HCT116 (cell line): ENCODE measurements around the gene ARHGAP29.

Experiments used
- CTCF ChIP-seq, 3 experiments: fragments of 200-600 bp in 1 of 3; sonication (generic) in 1 of 3; IDR thresholded peaks in 2 of 3; conservative IDR thresholded peaks in 1 of 3; 2 replicates each; pipeline ENCODE4 v1.5.1; 2012 to 2017; ENCODE audit warnings: low read depth in 2 of 3, low read length in 2 of 3, antibody characterized with exemption in 1 of 3, borderline replicate concordance in 1 of 3, control low read depth in 1 of 3, mild to moderate bottlenecking in 1 of 3, mixed read lengths in 1 of 3, mixed run types in 1 of 3, moderate library complexity in 1 of 3; ENCODE audit not compliant: insufficient read depth in 1 of 3
- ELF1 ChIP-seq: IDR thresholded peaks from 2 replicates; pipeline ENCODE4 v1.6.1; 2012; ENCODE audit warnings: low read depth, borderline replicate concordance
- EZH2 ChIP-seq: fragments of 200-600 bp; sonication (generic); IDR thresholded peaks from 2 replicates; pipeline ENCODE4 v1.6.1; 2017; ENCODE audit warnings: antibody characterized with exemption, mixed run types
- POLR2AphosphoS5 ChIP-seq: IDR thresholded peaks from 2 replicates; pipeline ENCODE4 v1.6.1; 2011; ENCODE audit warnings: mild to moderate bottlenecking, low read depth, low read length, moderate library complexity
- RAD21 ChIP-seq: IDR thresholded peaks from 2 replicates; pipeline ENCODE4 v1.6.1; 2012; ENCODE audit warnings: low read depth, mild to moderate bottlenecking
- TCF7L2 ChIP-seq: IDR thresholded peaks from 2 replicates; pipeline ENCODE4 v1.7.0; 2011; ENCODE audit warnings: borderline replicate concordance, inconsistent platforms; ENCODE audit not compliant: insufficient read depth, insufficient read length; ENCODE audit errors: extremely low read depth
- TF ChIP-seq, protein P1 (sequence below): IDR thresholded peaks from 2 replicates; pipeline ENCODE4 v1.6.1; 2012

GRCh38 chr1:94230920-94231319 lies 6.5 kb downstream of the ARHGAP29 start:
- no peak for TF ChIP-seq CTCF (IDR thresholded peaks at IDR 0.05 in 2 of 3, conservative IDR thresholded peaks at IDR 0.05 in 1 of 3; ENCODE audit: borderline replicate concordance in 1 of 3, insufficient read depth in 1 of 3, low read depth in 2 of 3, low read length in 2 of 3)
- no peak for TF ChIP-seq POLR2AphosphoS5
- TF ChIP-seq, protein P1, sequence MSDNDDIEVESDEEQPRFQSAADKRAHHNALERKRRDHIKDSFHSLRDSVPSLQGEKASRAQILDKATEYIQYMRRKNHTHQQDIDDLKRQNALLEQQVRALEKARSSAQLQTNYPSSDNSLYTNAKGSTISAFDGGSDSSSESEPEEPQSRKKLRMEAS, result no peak
- no peak for TF ChIP-seq ELF1
- no peak for TF ChIP-seq RAD21
- TF ChIP-seq EZH2, result no peak
- no peak for TF ChIP-seq TCF7L2
